NCI-H526 (cell line): ENCODE measurements around the gene FADS2.

Source experiments
- DNase-seq, 2 experiments: peaks; one replicate each; lab custom pipeline; 2025; lab: John Stamatoyannopoulos, UW

Gene FADS2

DNA sequence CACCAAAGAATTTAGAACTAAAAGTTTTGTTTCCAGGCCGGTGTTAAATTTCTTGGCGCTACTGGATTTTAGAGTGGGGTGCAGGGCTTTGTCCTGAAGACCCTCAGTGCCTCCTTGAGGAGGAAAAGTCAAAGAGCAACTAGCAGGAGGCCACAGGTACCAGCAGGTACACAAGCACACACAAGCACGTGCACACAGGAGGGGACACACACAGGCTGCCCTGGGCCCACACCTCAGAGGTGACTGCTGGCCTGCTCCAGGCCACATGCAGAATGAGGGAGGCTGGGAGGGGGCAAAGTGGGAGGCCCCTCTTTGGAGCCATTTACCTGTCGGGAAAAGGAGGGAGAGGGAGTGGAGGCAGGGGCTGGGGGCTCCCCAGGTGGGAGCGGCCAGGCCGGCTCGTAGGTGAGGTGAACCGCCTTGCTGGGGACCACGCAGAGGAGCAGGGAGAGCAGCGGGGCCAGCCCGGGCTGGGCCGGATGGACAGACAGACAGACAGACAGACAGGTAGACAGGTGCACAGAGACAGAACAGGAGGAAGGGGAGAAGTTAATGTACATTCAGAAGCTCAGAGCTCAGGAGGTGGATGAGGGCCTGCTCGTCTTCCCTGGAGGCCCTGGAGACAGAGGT lies 77.1 kb downstream of the FADS2 start:
- no peak for DNase-seq

- DNase-seq = no peak
Measured at GRCh38 chr11:61905801-61906521, 77.9 kb downstream of the FADS2 start.

DNA sequence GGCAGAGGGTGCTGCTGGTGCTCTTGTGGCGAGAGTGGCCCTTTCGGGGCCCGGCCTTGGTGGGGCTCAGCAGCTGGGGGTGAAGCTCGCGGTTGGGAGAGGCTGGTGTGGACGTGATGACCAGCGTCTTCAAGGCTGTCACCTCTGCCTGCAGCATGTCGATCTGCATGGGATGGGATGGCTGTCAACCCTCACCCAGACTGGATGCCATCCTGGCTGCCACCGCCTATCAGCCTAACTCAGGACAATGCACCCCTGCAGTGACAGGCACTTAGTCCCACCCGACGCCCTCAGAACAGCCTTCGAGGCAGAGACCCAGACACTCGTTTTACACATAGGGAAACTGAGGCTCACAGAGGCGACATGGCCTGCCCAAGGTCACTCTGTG lies 78.4 kb downstream of the FADS2 start:
- DNase-seq = no peak

DNA sequence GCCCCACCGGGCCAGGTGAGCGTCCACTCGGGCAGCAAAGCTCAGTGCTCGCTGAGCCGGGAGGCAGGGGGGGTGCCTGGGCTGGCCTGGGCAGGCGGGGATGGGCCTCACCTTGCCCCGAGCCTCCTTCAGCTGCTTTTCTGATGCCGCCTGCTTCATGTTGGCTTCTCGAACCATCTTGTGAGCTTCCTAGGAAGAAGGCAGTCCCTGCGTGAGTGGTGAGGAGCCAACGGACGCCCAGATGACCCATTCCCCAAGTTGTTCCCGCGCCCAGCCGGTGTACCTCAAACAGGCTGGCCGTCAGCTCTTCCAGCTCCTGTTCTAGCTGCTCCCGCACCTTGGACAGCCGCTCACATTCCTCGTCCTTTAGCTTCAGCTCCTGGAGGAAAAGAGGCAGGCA lies 79.2 kb downstream of the FADS2 start:
- DNase-seq = no peak

- DNase-seq = no peak
Measured at GRCh38 chr11:61907871-61908729, 80.0 kb downstream of the FADS2 start.

DNA sequence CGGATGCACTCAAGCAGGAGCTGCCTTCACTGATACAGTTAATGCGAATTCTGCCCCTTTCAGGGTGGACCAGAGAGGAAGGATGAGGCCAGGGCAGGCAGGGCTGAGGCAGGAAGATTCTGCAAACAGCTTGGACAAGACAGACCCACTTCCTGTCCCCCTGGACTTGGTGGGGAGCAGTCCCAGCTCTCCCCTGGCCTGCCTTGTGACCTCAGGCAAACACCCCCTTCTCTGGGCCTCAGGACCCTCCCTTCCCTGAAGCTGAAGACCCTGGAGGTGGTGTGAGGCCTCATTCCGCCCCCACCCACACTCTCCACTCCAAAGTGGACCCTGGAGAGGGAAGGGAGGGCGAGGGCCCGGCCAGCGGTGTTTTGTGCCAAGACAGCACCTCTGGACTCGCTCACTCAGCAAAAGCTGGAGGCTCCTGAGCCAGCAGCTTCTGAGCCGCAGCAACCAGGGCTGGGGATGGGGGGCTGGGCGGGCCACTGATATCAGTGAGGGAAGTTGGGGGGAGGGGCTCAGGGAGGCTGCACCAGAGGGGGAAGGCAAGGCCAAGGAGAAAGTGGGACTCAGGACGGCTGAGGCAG lies 80.7 kb downstream of the FADS2 start:
- no peak for DNase-seq

GRCh38 chr11:61910187-61911127 lies 82.4 kb downstream of the FADS2 start:
- no peak for DNase-seq

GRCh38 chr11:61911128-61911700 lies 83.1 kb downstream of the FADS2 start:
- DNase-seq = no peak

DNA sequence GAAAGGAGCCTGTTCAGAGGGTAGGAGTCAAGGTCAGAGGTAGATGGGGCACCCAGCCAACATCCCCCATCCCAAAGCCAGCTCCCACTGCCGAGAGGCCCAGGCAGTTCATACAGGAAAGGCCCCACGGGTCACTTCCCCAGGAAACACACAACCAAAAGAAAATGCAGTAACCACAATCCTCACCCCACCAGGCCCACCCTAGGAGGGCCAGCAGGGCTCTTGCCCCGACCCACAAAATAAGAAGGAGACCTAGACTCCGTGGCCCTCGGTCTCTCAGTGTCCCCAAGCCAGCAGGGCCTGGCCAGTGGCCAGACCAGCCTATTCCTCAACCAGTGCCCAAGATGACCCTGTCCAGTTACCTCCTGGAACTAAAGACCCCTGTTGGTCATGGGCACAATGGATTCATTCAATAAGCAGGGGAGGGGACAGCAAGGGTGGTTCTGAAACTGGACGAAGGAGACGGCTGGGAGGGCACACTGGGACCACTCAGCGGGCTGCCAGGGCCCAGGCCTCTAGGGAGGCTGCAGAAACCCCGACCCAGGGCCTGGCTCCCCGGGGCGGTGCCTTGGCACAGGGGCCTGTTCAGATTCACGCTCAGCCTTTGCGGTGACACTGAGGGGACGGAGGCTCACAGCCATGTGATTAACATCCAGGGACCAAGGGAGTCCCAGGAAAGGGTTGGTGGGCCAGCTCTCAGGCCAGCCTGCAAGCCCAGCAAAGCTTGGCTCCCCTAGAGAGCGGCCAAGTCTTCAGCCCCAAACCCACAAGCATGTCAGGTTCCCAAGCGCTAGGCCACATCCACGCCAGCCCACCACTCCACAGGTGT lies 83.8 kb downstream of the FADS2 start:
- DNase-seq = no peak

DNA sequence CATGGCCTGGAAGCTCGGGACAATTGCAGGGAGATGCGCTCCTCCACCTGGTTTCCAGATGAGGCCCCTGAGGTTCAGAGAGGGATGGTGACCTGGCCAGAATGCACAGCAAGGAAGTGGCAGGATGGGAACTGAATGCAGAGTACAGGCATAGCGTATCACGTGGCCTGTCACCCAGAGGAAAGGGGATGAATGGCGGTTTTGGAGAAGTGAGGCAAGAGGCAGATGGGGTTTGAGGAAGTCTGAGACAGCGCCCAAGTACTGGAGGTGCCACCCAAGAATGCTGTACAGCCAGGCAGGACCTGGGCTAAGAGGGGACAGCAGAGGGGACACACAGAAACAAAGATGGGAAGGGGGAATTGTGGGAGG lies 84.4 kb downstream of the FADS2 start:
- DNase-seq = no peak

GRCh38 chr11:61912991-61913698 lies 85.0 kb downstream of the FADS2 start:
- no peak for DNase-seq

GRCh38 chr11:61913699-61914395 lies 85.7 kb downstream of the FADS2 start:
- DNase-seq = no peak

DNA sequence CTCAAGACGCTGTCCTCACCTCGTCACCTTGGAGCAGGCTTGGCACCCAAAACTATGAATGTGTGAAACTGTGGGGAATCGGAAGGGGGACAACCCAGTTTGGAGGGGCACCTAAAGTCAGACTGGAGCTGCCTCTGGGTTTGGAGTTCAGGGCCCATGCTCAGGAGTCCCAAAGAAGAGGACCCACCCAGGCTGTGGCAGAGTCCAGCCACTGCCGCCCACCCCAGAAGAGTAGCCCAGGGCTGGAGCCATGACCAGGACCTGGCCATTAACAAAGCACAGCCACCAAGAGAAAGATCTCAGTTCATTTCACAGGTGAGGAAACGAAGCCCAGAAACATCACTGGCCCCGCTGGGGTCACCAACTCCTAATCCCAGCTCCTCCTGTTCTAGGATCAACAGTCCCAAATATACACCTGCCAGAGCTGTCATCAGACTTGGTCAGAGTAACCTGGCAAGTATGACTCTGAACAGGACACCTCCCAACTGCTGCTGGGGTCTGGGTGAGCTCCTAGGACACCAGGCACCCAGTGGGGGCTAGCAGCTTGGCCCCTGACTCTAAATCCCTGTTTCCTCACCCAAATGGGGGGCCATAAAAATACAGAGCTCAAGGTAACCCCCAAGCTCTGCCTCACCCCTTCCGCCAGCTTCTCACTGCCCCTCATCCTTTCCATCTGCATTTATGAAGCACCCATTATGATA lies 86.5 kb downstream of the FADS2 start:
- no peak for DNase-seq

DNA sequence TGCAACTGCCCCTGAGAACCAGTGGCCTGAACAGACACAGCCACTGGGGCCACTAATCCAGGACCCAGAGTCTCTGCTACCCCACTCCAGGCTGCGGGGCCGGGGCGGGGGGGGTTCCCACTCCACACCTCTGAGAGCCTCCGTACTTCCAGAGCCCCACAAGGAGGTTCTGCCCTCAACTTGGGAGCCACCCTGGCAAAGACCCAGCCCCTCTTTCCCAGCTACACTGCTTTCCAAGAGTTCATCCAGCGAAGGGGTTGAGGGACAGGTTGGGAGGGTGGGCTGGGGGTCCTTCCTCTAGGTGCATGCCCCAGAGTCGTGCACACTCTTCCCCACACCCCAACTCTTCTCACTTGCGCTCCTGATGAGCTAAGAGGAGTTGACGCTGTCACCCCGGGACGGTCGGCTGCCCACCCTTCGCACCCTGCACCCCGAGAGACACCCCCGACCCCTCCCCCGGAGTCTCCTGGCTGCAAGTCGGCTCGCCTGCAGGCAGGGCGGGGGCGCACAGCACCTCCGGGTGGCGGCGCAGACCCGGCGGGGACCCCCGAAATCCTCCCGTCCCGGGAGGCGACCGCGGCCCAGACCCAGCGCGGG lies 88.7 kb downstream of the FADS2 start:
- no peak for DNase-seq
